ENCODE data around the gene ISOC2.

ISOC2 gene

GRCh38 chr19:55493645-55494171, 32.3 kb upstream of the ISOC2 start:
- DNase-seq (ENCODE audit: insufficient read length, low spot score) = no peak
- no peak for TF ChIP-seq CTCF (IDR thresholded peaks at IDR 0.05; ENCODE audit: insufficient read depth, missing control alignments)
- FAIRE-seq = no peak

GRCh38 chr19:55493052-55493644, 31.7 kb upstream of the ISOC2 start:
- DNase-seq (ENCODE audit: insufficient read length, low spot score) = no peak
- TF ChIP-seq CTCF (IDR thresholded peaks at IDR 0.05; ENCODE audit: insufficient read depth, missing control alignments) = no peak
- no peak for FAIRE-seq

GRCh38 chr19:55492362-55492944, 31.0 kb upstream of the ISOC2 start:
- no peak for TF ChIP-seq CTCF (IDR thresholded peaks at IDR 0.05; ENCODE audit: insufficient read depth, missing control alignments)
- FAIRE-seq = no peak
- no peak for DNase-seq (ENCODE audit: insufficient read length, low spot score)

- no peak for DNase-seq (ENCODE audit: insufficient read length, low spot score)
- no peak for TF ChIP-seq CTCF (IDR thresholded peaks at IDR 0.05; ENCODE audit: insufficient read depth, missing control alignments)
- FAIRE-seq = no peak
Measured at GRCh38 chr19:55491546-55492360, 30.3 kb upstream of the ISOC2 start.

- FAIRE-seq (no peak), DNase-seq (ENCODE audit: insufficient read length, low spot score) (no peak)
- TF ChIP-seq CTCF (IDR thresholded peaks at IDR 0.05; ENCODE audit: insufficient read depth, missing control alignments) = no peak
Measured at GRCh38 chr19:55490478-55491432, 29.3 kb upstream of the ISOC2 start.

GRCh38 chr19:55489711-55490477, 28.5 kb upstream of the ISOC2 start:
- DNase-seq (ENCODE audit: insufficient read length, low spot score) (no peak), FAIRE-seq (no peak)
- no peak for TF ChIP-seq CTCF (IDR thresholded peaks at IDR 0.05; ENCODE audit: insufficient read depth, missing control alignments)
